Duodenal mucosa (tissue), 2 donors: Measurements from ENCODE around the gene PTRHD1.

Source experiments
- H3K27ac ChIP-seq: one replicate; pipeline ENCODE4 v1.7.0; 2013; ENCODE audit warnings: low read depth, low read length
- H3K27me3 ChIP-seq, 2 donors: one replicate each; pipeline ENCODE4 v1.7.0; 2013; ENCODE audit warnings: low read length in 2 of 2, control low read depth in 1 of 2; ENCODE audit not compliant: insufficient read depth in 2 of 2, control insufficient read depth in 1 of 2
- H3K36me3 ChIP-seq, 2 donors: one replicate each; pipeline ENCODE4 v1.7.0; 2013; ENCODE audit warnings: low read length in 2 of 2, control low read depth in 1 of 2; ENCODE audit not compliant: insufficient read depth in 2 of 2, control insufficient read depth in 1 of 2
- H3K4me1 ChIP-seq, 2 donors: one replicate each; pipeline ENCODE4 v1.7.0; 2013; ENCODE audit warnings: low read length in 2 of 2, control low read depth in 1 of 2; ENCODE audit not compliant: insufficient read depth in 2 of 2, control insufficient read depth in 1 of 2
- H3K4me3 ChIP-seq, 2 donors: one replicate each; pipeline ENCODE4 v1.7.0; 2013; ENCODE audit warnings: low read length in 2 of 2, low read depth in 1 of 2
- H3K9ac ChIP-seq, 2 donors: one replicate each; pipeline ENCODE4 v1.7.0; 2013; ENCODE audit warnings: low read length in 2 of 2, low read depth in 1 of 2
- H3K9me3 ChIP-seq, 2 donors: one replicate each; pipeline ENCODE4 v1.7.0; 2013; ENCODE audit warnings: low read length in 2 of 2, control low read depth in 1 of 2; ENCODE audit not compliant: control insufficient read depth in 1 of 2

The PTRHD1 gene

DNA sequence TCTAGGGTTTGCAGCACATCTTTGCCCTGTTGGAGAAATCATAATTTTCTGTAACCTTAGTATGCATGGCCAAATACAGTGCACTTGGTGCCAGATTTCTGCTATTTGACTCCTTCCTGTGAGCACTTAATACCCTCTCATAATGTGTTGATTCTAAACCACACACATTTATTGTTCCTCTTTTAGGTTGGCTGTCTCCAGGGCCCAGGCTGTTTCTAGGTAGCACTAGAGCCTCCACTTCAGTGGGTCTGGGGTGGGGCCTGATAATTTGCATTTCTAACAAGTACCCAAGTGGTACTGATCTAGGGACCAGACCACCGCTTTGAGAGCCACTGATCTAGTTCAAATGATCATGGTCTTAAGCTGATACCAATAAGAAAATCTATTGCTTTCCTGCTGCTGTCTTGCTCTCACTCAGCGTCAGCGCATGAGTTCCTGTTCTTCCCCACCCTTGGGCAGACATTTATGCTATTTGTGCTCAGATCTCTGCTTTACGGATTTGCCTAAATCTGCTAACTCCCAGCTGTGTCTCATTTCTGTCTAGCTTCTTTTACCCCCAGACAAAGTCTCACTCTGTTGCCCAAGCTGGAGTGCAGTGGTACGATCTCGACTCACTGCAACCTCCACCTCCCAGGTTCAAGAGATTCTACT, 7.4 kb downstream of the PTRHD1 start:
- no peak overlapping the region for H3K4me3 ChIP-seq
- no peaks in the 10 kb centered on the region for H3K9me3 ChIP-seq
- no peaks in the 10 kb centered on the region for H3K27me3 ChIP-seq
- H3K27ac ChIP-seq, result no peak overlapping the region
- H3K36me3 ChIP-seq, result peaks cover 0 to 4% of the 10 kb centered on the region in 2 donors
- no peaks in the 10 kb centered on the region for H3K4me1 ChIP-seq
- no peak overlapping the region for H3K9ac ChIP-seq

DNA sequence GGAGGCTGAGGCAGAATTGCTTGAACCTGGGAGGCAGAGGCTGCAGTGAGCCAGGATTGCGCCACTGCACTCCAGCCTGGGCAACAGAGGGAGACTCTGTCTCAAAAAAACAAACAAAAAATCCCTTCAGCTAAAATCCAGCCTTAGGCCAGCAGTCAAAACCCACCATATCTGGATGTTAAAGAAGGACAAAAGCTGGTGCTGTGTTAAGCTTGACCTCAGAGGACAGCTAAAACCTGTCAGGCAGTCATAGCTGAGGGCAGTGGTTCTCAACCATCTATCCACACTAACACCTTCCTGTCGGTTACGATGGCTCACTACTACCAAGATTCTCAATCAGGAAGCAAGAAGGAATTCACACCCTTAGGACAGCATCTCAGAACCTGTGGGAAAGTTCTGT, 9.6 kb downstream of the PTRHD1 start:
- Histone ChIP-seq H3K9me3 (no peaks in the 10 kb centered on the region), H3K4me1 (peaks cover 0 to 7% of the 10 kb centered on the region in 2 donors), H3K9ac (no peak overlapping the region), H3K27me3 (no peaks in the 10 kb centered on the region), H3K36me3 (no peaks in the 10 kb centered on the region), H3K4me3 (no peak overlapping the region), H3K27ac (no peak overlapping the region)

DNA sequence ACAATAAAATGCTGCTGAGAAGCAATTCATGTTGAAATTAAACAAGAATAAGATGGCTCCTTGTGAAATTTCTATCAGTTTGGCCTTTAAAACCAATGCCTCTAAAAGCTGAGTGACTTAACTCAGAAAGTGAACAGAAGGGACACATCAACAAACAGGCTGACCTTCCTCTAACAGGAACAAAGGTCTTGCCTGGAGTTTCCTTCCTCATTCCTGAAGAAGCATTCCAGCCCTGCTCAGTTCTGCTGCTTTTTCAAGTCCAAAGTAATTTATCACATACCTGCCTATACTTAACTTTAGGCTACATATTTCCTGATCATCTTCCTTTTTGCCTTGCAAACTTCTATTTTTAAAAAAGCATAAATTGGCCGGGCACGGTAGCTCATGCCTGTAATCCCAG, 14.1 kb downstream of the PTRHD1 start:
- no peaks in the 10 kb centered on the region for H3K9me3 ChIP-seq
- H3K4me3 ChIP-seq, result no peak overlapping the region
- no peak overlapping the region for H3K27ac ChIP-seq

DNA sequence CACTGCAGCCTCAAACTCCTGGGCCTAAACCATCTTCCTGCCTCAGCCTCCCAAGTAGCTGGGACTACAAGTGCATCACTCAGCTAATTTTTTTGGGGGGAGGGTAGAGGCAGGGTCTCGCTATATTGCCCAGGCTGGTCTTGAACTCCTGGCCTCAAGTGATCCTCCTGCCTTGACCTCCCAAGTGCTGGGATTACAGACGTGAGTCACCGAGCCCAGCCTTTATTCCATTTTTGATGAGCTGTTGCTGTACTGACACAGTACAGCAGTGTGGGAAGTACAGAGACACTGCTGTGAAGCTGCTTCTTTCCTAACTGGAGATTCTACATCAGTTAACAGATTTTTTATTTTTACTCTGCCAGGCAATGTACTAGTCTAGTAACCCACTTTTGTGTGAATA, 18.8 kb downstream of the PTRHD1 start:
- Histone ChIP-seq H3K9ac (no peak overlapping the region), H3K36me3 (peaks cover 0 to 8% of the 10 kb centered on the region in 2 donors), H3K27ac (no peak overlapping the region), H3K9me3 (no peaks in the 10 kb centered on the region), H3K4me3 (no peak overlapping the region), H3K4me1 (peaks cover 0 to 7% of the 10 kb centered on the region in 2 donors), H3K27me3 (no peaks in the 10 kb centered on the region)

More for the DNA sequence above, 14.1 kb downstream of the PTRHD1 start:
- Histone ChIP-seq H3K36me3 (no peaks in the 10 kb centered on the region), H3K9ac (no peak overlapping the region), H3K27me3 (no peaks in the 10 kb centered on the region), H3K4me1 (peaks cover 0 to 7% of the 10 kb centered on the region in 2 donors)

DNA sequence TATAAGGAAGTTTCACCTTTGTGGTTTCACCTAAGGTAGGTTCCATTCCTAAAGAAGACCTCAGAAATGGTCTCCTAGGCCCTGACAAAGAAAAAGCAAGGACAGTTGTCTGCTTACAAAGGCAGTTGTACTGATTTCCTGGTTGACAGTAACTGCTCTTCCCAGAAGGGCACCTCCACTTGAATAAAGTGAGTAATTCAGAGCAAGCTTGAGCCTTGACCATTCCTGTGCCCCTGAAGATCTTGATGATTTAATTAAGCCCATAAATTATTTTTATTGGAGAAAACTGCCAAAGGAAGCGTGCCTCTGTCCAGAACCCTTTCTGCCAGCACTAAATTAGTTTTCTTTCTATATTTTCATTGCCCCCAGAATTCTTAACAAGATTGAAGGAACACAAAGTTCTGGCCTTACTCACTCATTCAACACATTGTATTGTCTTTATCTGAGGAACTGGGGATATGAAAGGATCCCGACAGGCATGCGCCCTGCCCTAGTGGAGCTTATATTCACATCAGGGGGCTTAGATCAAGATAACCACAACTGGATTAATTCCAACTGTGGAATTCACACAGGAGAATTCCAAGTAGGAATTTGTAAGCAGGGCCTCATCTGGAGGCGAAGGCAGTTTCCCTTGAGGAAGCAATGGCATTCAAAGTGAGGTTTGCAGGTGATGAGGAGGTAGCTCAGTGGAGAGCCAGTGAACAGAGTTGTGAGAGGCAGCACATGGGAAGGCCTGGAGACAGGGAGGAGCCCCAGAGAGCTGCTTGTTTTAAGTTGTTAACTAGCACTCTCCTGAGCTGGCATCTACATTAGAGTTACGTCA, 21.2 kb downstream of the PTRHD1 start:
- Histone ChIP-seq H3K27me3 (no peaks in the 10 kb centered on the region), H3K9me3 (no peaks in the 10 kb centered on the region), H3K27ac (no peak overlapping the region), H3K9ac (no peak overlapping the region), H3K4me1 (no peaks in the 10 kb centered on the region), H3K4me3 (no peak overlapping the region), H3K36me3 (peaks cover 3 to 13% of the 10 kb centered on the region in 2 donors)

DNA sequence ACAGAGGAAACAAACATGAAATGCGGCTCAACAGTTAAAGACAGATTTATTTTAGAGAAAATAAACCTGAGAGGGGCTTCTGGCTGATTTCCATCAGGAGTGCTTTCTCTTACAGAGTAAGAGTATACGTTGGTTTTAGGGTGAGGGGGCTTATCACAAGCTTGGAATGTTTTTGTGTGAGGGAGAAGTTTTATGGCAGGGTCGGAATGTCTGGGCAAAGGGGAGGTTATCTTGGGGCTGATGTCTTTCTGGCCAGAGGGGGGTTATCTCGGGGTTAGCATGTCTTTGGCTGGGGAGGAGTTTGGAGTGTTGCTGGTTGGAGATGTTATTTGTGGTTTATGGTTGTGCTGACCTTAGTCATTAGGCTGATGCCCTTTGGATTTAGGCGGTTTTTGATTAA, 22.1 kb downstream of the PTRHD1 start:
- Histone ChIP-seq H3K27ac (no peak overlapping the region), H3K9me3 (no peaks in the 10 kb centered on the region), H3K27me3 (no peaks in the 10 kb centered on the region), H3K4me1 (no peaks in the 10 kb centered on the region), H3K4me3 (no peak overlapping the region), H3K9ac (no peak overlapping the region), H3K36me3 (peaks cover 3 to 18% of the 10 kb centered on the region in 2 donors)

DNA sequence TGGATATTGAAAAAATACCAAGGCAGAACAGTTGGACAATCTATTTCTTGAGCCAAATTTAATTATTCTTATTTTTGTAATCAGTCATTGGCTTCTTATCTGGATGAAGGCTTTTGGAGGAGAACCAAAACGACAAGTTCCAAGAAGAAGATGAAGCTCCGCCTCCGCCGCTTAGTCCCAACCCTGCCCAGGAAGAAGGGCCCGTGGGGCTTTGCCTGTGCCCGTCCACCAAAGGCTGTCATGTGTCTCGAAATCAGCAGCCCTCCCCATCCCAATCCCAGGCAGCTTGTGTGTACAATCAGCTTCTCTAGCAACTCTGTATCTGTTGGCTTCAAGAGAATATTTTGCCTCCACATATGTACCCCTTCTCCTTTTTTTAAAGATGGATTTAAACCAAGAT, 24.6 kb downstream of the PTRHD1 start:
- Histone ChIP-seq H3K4me1 (no peaks in the 10 kb centered on the region), H3K9ac (no peak overlapping the region), H3K36me3 (peaks cover 14 to 29% of the 10 kb centered on the region in 2 donors), H3K27ac (no peak overlapping the region), H3K27me3 (no peaks in the 10 kb centered on the region), H3K9me3 (no peaks in the 10 kb centered on the region), H3K4me3 (no peak overlapping the region)

DNA sequence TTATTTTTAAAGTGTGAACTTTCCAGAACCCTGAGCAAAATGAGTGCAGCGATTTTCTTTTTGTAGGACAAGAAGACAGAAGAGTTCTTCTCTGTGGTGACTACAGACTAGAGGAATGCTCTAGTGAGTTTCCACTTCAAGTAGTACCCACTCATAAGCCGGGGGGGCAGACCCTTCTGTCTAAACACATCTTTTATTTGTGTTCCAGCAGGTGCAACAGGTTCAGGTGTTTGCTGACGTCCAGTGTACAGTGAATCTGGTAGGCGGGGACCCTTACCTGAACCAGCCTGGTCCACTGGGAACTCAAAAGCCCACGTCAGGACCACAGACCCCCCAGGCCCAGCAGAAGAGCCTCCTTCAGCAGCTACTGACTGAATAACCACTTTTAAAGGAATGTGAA, 25.2 kb downstream of the PTRHD1 start:
- Histone ChIP-seq H3K9ac (no peak overlapping the region), H3K27ac (no peak overlapping the region), H3K4me3 (no peak overlapping the region), H3K4me1 (no peaks in the 10 kb centered on the region), H3K36me3 (peaks cover 14 to 31% of the 10 kb centered on the region in 2 donors), H3K27me3 (no peaks in the 10 kb centered on the region), H3K9me3 (no peaks in the 10 kb centered on the region)

DNA sequence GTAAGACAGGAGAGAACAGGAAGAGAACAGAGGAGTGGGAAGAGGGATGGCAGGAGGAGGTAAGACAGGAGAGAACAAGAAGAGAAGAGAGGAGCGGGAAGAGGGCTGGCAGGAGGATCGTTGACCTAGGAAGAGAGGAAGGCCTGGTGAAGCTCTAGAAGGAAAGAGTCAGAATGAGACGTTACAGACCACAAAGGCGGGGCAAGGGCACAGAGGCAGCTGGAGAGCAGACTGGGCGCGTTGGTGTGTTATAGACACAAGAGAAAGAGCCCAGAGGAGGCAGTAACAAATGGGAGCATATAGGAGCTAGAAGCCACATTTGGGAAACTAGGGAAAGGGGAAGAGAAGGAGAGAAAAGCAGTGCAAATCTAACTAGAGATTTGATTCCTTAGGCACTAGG, 26.6 kb downstream of the PTRHD1 start:
- no peak overlapping the region for H3K4me3 ChIP-seq
- H3K27me3 ChIP-seq, result no peaks in the 10 kb centered on the region
- no peak overlapping the region for H3K27ac ChIP-seq
- no peak overlapping the region for H3K9ac ChIP-seq
- no peaks in the 10 kb centered on the region for H3K4me1 ChIP-seq
- H3K36me3 ChIP-seq, result peaks cover 20 to 43% of the 10 kb centered on the region in 2 donors
- H3K9me3 ChIP-seq, result no peaks in the 10 kb centered on the region

DNA sequence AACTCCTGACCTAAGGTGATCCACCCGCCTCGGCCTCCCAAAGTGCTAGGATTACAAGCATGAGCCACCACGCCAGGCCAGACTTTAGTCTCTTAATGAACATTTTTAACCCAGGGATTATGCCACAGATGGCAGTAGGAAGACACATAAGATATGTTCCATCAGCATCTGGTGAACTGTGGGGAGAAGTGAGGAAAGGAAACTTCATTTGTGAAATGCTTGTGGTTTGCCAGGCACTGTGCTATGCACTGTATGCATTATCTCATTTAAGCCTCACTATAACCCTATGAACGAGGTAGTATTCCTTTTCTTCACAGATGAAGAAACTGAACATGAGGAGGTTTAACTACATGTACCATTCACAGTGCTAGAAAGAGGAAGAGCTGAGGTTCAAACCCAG, 29.3 kb downstream of the PTRHD1 start:
- Histone ChIP-seq H3K4me3 (no peak overlapping the region), H3K4me1 (no peaks in the 10 kb centered on the region), H3K9me3 (no peaks in the 10 kb centered on the region), H3K27ac (no peak overlapping the region), H3K27me3 (no peaks in the 10 kb centered on the region), H3K9ac (no peak overlapping the region), H3K36me3 (peaks cover 20 to 43% of the 10 kb centered on the region in 2 donors)
